HG03045 (cell line): ENCODE results near the gene PPCDC.

Experiments used
- ATAC-seq: cut with Tn5 transposase; IDR thresholded peaks from one replicate; pipeline ENCODE4 v1.9.1; 2021; ENCODE audit warnings: mild to moderate bottlenecking, moderate library complexity; ENCODE audit not compliant: unreplicated experiment

Gene PPCDC

DNA sequence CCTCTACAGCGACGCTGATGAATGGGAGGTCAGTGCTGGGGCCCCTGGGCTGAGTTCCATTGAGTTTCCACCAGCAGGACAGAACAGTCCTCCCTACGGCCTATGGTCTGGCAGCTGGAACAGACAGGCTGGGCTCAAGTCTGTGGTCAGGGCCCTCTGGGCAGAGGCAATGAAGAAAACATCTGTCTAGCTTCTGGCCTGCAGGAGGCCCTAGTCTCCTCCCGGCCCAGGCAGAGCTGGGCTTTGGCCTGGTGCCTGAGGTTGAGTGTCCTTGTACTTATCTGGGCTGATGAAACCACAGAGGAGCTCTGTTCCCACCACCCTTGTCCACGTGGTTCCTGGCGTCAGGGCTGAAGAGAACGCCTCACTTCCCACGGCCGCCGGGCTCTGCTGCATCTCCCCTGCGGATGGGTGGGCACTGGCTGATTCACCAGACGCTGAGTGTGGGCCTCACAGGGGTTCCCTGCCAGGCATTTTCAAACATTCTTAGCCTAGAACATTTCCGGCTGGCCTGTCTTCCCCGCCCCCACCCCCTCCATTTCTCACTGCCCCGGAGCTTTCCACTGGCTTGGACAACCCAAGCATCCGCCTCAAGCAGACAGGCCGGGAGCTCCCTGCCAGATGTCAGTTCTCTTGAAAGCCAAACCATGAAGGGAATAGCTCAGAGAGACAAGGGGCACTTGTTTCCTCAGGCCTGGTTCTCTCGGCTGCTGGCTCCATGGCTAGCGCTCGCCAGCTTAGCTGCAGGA lies 20.3 kb downstream of the PPCDC start:
- ATAC-seq = peak; percentile 24

DNA sequence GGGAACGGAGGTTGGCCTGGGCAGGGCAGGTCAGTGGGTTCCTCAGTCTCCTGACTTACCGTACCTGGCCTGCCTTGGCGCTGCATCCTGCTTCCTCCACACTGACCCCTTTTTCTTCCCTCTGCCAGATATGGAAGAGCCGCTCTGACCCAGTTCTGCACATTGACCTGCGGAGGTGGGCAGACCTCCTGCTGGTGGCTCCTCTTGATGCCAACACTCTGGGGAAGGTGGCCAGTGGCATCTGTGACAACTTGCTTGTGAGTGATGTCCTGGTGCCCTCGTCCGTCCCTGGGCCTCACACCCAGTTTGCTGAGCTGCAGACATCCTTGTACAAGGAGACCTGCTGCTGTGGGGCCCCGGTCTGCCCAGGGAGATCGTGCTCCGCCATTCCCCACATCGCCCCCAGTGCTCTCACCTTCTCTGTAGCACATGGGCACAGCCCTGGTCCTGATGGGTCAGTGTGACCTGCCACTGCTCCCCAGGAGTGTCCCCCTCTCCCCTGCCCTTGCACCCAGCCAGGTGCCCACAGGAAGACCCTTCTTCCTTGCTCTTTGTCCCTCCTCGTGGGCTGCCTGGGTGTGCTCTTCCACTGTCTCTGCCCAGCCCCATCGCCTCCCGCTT lies 21.0 kb downstream of the PPCDC start:
- ATAC-seq = no peak

DNA sequence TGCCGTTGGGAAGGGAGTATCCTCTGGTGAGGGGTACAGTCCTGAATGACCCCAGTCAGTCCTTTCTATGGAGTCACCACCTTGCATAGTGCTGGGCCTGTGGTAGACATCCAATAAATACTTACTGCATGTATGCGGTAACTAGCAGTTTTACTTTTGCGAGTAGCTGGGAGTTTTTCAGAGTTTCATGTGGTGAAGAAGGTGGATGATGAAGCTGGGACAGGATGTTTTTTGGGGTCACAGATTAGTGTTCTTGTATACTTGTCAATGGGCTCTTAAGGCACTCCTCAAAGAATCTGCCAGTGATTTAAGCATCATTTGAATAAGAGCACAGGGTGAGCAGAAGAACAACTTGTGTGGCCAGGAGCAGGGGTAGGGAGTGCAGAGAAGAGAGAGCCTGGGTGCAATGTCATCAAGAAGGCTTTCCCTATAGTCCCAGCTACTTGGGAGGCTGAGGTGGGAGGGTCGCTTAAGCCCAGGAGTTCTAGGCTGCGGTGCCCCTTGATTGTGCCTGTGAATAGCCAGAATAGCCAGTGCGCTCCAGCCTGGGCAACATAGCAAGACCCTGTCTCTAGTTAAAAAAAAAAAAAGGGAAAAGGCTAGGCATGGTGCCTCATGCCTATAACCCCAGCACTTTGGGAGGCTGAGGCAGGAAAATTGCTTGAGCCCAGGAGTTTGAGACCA lies 22.1 kb downstream of the PPCDC start:
- no peak for ATAC-seq

DNA sequence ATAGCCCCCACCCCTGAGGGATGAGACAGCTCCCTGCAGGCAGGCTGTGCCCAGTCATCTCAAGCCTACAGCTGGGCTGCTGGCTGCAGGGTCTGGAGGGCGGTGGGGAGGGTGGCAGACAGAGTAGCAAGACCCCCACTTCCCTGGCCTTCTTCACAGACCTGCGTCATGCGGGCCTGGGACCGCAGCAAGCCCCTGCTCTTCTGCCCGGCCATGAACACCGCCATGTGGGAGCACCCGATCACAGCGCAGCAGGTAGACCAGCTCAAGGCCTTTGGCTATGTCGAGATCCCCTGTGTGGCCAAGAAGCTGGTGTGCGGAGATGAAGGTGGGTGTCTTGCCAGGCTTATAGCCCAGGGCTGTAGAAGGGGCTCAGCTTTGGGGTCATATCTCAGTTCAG lies 25.0 kb downstream of the PPCDC start:
- ATAC-seq = no peak

DNA sequence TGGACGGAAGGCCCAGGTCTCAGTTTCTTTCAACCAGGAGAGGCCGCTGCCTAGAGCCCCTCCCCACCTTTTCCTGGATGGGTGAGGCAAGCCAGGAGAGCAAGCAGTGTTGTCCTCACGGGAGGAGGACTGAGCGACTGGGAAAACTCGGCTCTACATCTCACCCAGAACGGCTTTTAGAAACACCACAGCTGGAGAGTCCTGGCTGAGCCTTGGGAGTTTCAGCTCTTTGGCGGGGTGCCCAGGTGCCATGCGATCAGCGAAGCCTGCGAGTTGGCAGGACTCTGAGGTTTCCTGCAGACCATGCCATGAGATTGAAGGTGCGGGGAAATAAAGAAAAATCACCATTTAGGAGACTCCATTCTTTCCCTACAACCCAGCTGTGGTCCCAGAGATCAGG lies 26.0 kb downstream of the PPCDC start:
- no peak for ATAC-seq

DNA sequence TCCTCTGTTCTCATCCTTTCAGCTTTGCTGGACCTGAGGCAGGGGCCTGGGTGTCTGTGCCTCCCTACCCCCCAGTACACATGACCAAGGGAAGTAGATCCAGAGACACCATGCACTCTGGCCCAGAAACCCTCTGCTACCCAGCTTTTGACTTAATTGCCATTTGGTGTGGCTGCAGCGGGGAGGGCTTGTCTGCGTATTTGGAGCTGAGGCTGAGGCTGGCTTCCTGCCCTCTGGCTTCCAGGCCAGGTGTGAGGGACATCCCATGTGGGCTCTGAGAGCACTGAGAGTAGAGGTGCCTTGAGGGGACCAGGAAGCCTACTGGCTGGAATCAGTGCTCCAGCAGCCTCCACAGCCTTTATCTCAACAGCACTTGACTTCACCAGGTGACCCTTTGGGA lies 26.9 kb downstream of the PPCDC start:
- no peak for ATAC-seq

DNA sequence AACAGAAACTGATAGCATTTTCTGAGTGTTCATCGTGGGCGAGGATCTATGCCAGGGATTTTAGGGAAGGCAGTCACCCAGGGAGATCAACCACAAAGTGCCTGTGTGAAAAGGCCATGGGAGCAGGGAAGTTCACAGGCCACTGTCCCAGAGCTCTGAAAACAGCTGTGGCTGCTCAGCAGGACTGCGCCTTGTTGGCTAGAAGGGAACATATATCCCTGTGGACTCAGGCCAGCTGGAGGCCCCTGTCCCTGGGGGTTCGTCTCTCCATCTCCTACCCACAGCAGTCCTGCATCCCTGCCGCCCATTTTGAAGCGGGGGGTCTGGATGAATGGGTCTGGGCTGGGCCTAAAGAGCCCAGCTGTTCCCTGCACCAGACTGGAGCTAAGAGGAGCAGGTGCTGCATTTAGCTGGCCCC lies 27.8 kb downstream of the PPCDC start:
- no peak for ATAC-seq

DNA sequence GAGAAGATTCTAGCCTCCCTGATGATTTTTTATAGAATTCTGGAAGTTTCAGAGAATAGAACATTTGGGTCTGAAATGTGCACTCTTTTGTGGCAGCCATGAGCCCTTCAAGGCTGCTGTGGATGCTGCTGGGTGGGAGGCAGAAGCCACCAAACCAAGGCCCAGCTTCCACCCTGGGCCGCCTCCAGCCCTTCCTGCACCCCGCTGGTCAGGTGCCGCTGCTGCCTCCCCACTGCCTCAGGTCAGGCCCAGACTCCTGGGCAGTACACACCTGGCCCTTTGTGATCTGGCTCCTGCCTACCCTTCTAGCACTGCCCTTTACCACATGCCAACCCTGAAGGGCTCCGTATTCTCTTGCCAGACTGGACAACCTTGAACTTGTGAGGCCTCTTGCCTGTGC lies 28.3 kb downstream of the PPCDC start:
- no peak for ATAC-seq

DNA sequence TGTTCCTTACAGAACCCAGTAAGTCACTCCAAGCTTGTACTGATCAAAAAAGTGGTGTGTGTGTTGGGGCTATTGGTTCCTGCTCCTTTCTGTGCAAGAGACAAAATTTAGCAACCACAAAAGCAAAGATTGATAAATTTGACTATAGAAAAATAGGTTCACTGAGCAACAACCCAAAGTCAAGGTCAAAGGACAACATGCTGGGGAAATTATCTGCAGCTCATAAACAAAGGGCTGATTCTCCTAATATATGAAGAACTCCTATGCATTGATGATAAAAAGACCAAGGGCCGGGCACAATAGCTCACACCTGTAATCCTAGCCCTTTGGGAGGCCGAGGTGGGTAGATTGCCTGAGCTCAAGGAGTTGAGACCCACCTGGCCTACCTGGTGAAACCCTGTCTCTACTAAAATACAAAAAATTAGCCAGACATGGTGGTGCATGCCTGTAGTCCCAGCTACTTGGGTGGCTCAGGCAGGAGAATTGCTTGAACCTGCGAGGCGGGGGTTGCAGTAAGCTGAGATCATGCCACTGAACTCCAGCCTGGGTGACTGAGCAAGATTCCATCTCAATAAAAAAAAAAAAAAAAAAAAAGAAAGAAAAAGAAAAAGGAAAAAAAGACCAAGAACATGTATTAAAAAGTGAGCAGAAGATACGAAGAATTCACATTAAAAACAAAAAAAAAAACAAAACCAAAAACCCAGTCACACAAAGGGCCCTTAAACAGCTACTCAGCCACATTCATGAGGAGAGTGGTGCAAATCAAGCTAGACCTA lies 29.8 kb downstream of the PPCDC start:
- no peak for ATAC-seq

DNA sequence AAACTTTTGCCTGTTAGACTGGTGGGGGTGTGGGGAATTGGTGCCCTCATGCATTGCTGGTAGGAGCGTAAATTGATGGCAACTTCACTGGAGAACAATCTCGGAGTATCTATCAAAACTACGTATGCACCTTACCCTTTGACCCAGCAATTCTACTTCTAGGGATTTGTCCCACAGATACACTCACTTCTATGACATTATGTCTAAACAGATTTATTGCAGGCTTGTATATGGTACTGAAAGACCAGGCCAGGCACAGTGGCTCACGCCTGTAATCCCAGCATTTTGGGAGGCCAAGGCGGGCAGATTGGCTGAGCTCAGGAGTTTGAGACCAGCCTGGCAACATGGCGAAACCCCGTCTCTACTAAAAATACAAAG lies 30.3 kb downstream of the PPCDC start:
- no peak for ATAC-seq

DNA sequence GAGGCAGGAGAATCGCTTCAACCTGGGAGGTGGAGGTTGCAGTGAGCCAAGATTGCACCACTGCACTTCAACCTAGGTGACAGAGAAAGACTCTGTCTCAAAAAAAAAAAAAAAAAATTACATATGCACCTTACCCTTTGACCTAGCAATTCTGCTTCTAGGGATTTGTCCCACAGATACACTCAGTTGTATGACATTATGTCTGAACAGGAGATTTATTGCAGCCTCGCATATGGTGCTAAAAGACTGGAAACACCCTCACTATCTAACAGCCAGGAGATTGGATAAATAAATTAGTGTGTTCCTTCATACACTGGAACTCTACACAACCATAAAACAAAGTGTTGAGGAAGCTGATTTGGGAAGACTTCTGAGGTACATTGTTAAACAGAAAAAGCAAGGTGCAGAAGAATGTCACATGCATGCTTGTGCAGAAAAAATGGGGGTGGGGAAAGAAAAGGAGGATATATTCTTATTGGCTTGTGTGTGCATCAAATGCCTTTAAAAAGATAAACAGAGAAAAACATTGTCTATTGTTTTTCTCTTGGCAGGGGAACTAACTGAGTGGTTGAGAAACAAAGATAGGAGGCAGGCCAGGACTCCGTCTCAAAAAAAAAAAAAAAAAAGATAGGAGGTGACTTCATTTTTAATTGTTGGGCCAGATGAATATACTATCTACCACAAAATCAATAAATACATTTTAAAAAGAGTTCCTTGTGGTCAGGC lies 30.9 kb downstream of the PPCDC start:
- ATAC-seq = no peak

DNA sequence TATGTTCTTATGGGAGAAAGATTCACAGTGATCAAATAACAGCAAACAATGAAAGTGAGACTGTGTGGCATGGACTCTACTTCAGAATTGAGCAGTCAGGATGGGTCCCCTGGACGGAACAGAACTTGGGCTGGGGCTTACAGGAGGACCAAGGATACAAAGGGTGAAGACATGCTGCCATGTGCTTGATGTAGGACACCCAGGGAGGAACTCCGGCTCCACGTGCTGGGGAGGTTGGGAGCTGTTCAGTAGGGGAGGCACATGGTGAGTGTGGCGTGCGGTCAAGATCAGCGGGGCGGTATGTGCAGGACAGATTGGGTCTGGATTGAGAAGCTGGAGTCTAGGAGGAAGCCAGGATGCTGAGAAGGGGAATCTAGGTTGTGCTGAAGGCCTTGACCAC lies 32.6 kb downstream of the PPCDC start:
- no peak for ATAC-seq

DNA sequence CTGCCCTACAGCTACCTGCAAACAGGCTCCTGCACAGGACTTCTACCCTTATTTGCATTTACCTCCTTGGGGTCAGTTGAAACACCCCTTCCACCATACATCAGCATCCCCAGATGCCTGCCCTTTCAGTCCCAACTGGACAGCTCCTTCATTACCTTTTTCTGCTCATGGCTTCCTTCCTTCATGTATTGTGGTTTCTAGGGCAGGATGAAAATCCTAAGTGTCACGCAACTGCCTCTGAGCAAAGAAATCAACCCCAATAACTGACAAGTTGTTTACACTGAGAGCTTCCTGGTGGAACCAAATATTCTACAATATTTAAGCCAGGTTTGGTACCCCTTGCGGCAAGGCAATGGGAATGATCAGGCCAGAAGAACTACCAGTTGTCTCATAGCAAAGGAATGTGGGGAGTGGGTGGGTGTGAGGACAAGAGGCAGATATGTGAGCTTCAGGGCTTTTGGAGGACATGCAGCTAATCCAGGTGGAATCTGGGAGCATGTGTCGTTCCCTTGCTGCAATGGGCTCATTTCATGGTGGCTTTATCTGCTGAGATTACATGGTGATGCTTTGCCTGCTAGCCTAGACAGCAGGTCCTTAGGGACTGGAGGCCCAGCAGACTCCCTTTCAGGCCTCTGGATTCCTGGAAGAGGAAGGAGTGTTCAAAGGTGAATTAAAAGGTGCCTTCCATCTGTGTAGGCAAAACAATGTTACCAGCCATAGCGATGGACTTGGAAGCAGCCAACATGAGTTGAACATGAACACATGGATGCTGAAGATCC lies 34.9 kb downstream of the PPCDC start:
- no peak for ATAC-seq

DNA sequence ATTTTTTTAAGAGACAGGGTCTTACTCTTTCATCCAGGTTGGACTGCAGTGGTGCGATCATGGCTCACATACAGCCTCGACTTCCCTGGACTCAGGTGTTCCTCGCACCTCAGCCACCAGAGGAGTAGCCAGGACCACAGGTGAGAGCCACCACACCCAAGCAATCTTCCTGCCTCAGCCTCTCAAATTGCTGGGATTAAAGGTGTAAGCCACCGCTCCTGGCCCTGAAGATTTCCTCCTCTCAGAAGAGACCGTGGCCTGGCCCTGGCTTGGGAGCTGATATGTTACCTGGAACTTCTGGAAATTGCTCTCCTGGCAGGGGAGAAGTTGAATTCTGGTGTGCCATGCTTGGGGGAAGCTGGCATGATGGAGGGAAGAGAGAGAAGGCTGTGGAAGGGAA lies 36.2 kb downstream of the PPCDC start:
- ATAC-seq = no peak

DNA sequence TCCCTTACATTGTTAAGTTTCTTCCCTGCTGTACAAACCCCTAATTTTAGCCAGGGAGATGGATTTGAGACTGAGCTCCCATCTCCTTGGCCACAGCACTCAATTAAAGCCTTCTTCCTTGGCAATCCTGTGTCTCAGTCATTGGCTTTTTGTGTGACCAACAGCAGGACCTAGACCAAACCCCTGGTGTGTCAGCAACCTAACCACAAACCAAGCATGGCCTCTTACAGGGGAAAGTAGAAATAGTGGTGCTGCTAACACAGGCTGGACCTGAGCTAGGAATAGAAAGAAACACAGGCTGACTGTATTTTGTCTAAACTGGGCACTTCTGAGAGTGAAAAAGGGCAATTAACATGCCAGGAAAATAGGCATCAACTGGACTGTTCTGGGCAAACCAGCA lies 37.9 kb downstream of the PPCDC start:
- no peak for ATAC-seq

DNA sequence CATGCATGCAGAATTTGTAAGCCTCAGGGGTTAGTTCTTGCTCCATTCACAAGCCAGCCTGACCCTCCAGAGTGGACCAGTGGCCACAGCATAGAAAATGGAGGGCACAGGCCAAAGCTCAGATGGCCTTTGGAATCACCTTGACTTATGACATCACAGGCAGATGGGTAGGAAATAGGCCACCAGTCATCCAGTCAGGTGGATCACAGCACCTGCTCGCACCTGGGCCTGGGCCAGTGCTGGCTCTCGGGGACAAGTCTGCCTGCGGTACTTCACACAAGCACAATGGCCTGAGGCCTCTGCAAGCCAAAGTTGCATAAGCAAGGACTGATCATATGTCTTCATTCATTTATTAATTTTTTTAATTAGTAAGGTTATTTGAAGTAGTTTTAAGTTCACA lies 39.3 kb downstream of the PPCDC start:
- no peak for ATAC-seq

DNA sequence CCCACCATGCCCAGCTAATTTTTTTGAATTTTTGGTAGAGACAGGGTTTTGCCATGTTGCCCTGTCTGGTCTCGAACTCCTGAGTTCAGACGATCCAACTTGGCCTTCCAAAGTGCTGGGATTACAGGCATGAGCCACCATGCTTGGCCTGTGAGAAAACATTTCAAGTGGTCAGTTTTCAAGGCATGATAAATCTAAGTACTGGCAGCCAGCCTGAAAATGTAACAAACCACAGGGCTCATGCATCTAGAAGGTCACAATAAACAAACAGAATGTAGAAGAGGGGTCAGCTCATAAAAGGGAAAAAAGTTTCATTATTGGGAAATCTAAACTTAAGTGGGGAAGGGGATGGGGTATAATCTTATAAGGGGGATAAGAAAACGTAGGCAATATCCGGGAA lies 39.9 kb downstream of the PPCDC start:
- no peak for ATAC-seq

DNA sequence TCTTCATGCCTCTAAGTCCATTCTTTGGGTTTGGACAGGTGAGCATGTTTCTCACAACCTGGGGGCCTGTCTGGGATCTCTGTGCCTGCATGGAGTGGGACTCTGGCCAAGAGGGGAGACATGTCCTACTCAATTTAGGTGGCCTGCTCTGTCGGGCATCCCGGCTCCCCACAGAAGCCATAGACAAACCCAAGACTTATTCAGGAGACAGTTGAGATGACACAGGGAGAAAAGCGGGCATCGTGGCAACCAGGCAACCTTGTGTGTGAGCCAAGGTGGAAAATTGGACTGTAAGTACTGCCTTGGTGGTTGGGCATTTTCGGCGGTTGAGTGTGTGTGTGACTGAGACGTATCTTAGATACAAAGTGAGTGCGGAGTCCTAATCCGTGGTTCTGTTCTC lies 40.5 kb downstream of the PPCDC start:
- no peak for ATAC-seq

DNA sequence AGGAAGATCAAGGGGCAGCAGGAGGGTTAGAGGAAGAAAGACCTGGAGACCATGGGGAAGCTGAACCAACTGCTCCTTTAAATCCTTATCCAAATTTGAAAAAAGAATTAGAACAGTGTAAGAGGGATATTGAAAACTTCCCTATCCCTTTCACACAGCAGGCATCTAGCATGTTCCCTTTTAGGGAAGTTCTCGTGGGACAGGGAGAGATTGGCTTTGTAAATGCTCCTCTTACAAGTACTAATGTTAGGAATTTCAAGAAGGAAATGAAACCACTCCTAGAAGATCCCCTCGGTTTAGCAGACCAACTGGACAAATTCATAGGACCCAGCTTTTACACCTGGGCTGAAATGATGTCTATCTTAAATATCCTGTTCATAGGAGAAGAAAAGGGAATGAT lies 41.5 kb downstream of the PPCDC start:
- no peak for ATAC-seq

DNA sequence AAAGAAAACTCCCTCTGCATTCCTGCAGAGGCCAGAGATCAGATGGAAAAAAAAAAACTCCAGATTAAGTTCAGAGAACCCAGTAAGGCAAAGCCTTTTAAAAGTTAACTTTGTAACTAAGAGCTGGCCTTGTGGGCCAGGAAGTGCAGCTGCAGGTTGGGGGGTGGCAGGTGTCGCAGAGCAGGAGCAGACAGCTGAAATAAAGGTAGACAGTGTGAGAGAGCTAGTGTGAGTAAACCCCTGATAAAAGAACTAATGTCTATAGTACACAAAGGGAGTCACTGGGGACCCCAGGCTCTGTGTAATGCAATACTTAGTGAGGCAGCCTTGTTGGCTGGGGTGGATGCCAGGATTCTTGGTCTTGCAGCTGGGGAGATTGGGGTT lies 42.1 kb downstream of the PPCDC start:
- no peak for ATAC-seq
